ENCODE measurements around the gene FBXO44. TPM values are rescaled to one million over a fixed set of nuclear protein-coding genes. Genes with fewer than 3 reads are reported as not detected.

The FBXO44 gene
- total and polyA plus RNA-seq, 10 donors, result 15.3 to 39.4 (median 24.6) TPM

GRCh38 chr1:11649237-11649623 is 5.4 kb upstream of the FBXO44 start:
- TF ChIP-seq CTCF (IDR thresholded peaks at IDR 0.05 in 8 of 11, conservative IDR thresholded peaks at IDR 0.05 in 3 of 11), result no peak
- TF ChIP-seq POLR2A (IDR thresholded peaks at IDR 0.05), result no peak
- no peak for TF ChIP-seq POLR2AphosphoS5 (IDR thresholded peaks at IDR 0.05)
- DNase-seq, result no peak
- 17 to 32% (median 26%) methylated on average over 8 to 9 of the region's 9 CpGs for WGBS, 5 donors
- Histone ChIP-seq H3K4me1 (peaks cover 0 to 40% (median 36%) of the 10 kb centered on the region in 6 donors), H3K27ac (no peak overlapping the region), H3K27me3 (replicated peaks in 1 of 7) (peaks cover 0 to 54% (median 12%) of the 10 kb centered on the region in 7 donors), H3K9me3 (no peaks in the 10 kb centered on the region), H3K36me3 (no peaks in the 10 kb centered on the region), H3K4me3 (peak overlapping the region in 2 of 8 donors; percentile 5 to 63)
- intact Hi-C loops (cut with DNase I; ENCODE audit: low total_unique reads), result loop anchor here (5.0 to 10.0 kb wide), 2 partner anchors 174 to 612 kb away; partner anchors contain the start of gene DISP3

GRCh38 chr1:11649624-11650330 is 4.9 kb upstream of the FBXO44 start:
- Histone ChIP-seq H3K9me3 (no peaks in the 10 kb centered on the region), H3K27me3 (replicated peaks in 1 of 7) (peaks cover 0 to 54% (median 12%) of the 10 kb centered on the region in 7 donors), H3K4me3 (peak overlapping the region in 4 of 8 donors; percentile 23 to 63 (median 32)), H3K36me3 (no peaks in the 10 kb centered on the region), H3K4me1 (peaks cover 0 to 43% (median 39%) of the 10 kb centered on the region in 6 donors), H3K27ac (peak overlapping the region in 4 of 8 donors; percentile 5 to 67 (median 42))
- 41 to 51% (median 44%) methylated on average over 18 to 21 of the region's 21 CpGs for WGBS, 5 donors
- peak; percentile 83 for DNase-seq
- TF ChIP-seq POLR2A (IDR thresholded peaks at IDR 0.05) (no peak), POLR2AphosphoS5 (IDR thresholded peaks at IDR 0.05) (no peak), CTCF (IDR thresholded peaks at IDR 0.05 in 8 of 11, conservative IDR thresholded peaks at IDR 0.05 in 3 of 11) (no peak)
- intact Hi-C loops (cut with DNase I; ENCODE audit: low total_unique reads), result loop anchor here (5.0 to 10.0 kb wide), 3 partner anchors 73 to 612 kb away; partner anchors contain the start of gene DISP3

GRCh38 chr1:11650331-11650991 is 4.2 kb upstream of the FBXO44 start:
- intact Hi-C loops (cut with DNase I; ENCODE audit: low total_unique reads), result loop anchor here (5.0 kb wide), 1 partner anchor 72 kb away; no protein-coding TSS in a partner anchor

More at GRCh38 chr1:11650331-11650991, 4.2 kb upstream of the FBXO44 start:
- peak; percentile 97 for DNase-seq
- no peaks in the 10 kb centered on the region for H3K9me3 ChIP-seq
- peak overlapping the region in 6 of 8 donors; percentile 11 to 63 (median 25) for H3K4me3 ChIP-seq
- peaks cover 4 to 50% (median 45%) of the 10 kb centered on the region in 6 donors for H3K4me1 ChIP-seq
- peak overlapping the region in 4 of 8 donors; percentile 5 to 67 (median 42) for H3K27ac ChIP-seq
- WGBS, 5 donors, result 9 to 26% (median 15%) methylated on average over 3 to 47 of the region's 47 CpGs
- TF ChIP-seq POLR2AphosphoS5 (IDR thresholded peaks at IDR 0.05) (peak; percentile 71 to 83 (median 72)), CTCF (IDR thresholded peaks at IDR 0.05 in 8 of 11, conservative IDR thresholded peaks at IDR 0.05 in 3 of 11) (peak; percentile 70 to 91 (median 83)), POLR2A (IDR thresholded peaks at IDR 0.05) (no peak)
- H3K27me3 ChIP-seq (replicated peaks in 1 of 7), result peaks cover 0 to 60% (median 12%) of the 10 kb centered on the region in 7 donors
- no peaks in the 10 kb centered on the region for H3K36me3 ChIP-seq
